Activated CD8-positive, alpha-beta memory T cell treated with anti-CD3 and anti-CD28 coated beads for 24 hours (primary cell): Measurements from ENCODE around the gene BLM.
"Not testable (repeated sequence)": the region's sequence is repeated elsewhere in the genome, so short reads cannot be mapped to it uniquely, and the experiment has no call there.

ENCODE experiments used
- DNase-seq: peaks from one replicate; pipeline ENCODE4 v3.0.0-alpha.2; 2020

The BLM gene

DNA sequence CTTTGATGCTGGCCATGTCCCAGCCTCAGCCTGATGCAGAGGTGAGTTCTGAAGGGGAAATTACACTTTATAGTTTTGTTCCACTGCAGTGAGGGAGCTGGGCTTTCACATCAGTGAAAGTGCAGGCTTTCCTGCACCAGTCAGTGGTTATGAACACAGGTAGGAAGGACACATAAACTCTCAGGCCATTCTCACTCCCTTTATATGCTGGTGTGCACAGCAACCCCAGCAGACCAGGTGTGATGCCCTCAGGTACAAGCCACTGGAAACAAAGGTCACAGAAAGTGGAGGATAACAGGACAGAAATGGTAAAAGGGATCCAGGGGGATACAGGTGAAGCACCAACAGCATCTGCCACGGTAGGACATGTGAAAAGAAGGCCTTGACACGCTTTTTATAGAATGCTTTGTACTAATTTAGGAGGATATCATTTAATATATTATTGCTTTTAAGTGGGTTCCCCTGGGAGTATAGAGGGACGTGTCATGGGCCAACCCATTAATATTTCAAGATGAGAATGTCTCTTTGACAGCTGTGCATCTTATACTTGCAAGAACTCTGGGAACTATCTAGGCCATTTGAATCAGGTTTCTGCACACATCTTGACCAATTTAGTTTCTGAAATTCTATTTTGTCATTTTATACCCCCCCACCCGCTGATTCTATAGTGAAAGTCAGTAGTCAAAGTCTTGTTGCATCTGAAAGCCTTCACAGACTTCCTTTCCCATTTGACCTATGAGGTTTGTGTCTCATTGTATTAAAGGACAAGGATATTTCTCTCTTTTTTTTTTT lies 25.0 kb upstream of the BLM start:
- DNase-seq = no peak

DNA sequence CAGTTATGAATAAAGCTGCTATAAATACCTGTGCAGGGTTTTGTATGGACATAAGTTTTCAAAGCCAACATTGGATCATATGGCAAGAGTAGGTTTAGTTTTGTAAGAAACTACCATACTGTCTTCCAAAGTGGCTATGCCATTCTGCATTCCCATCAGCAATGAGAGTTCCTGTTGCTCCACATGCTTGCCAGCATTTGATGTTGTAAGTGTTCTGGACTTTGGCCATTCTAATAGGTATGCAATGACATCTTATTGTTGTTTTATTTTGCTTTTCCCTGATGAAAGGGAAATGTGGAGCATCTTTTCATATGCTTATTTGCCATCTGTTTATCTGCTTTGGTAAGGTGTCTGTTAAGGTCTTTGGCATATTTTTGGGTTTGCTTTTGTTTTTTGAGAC lies 22.2 kb upstream of the BLM start:
- DNase-seq = no peak

DNA sequence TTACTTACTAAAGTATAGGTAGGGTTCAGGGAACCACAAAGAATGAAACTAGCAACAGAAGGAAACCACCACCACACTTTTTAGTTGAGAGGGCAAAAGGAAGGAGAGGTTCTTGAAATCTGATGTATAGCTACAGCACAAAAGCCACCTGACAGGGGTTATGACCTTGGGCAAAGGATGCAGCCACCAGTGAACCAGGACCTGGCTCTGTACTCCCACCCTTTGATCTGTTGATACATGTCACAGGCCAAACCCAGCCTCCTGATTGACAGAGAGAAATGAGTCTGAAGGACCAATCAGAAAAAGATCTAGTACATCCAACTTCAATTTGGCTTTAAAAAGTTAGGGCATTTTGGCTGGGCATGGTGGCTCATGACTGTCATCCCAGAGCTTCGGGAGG lies 20.0 kb upstream of the BLM start:
- DNase-seq = no peak

DNA sequence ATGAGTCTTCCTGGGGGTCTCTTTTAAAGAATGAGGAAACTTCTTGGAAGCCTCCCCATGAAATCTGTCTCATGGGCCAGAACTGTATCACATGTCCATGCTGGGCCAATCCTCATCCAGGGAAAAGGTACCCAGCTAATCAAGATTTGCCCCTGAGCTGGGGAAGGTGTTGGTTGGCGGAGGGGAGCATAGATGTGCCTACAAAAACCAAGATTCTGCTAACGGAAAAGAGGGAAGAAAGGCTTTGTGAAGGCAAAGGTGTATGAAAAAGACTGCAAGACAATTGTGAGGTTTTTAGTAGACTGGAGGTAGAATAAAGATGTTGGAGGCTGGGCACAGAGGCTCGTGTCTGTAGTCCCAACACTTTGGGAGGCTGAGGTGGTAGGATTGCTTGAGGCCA lies 18.5 kb upstream of the BLM start:
- DNase-seq = no peak

DNA sequence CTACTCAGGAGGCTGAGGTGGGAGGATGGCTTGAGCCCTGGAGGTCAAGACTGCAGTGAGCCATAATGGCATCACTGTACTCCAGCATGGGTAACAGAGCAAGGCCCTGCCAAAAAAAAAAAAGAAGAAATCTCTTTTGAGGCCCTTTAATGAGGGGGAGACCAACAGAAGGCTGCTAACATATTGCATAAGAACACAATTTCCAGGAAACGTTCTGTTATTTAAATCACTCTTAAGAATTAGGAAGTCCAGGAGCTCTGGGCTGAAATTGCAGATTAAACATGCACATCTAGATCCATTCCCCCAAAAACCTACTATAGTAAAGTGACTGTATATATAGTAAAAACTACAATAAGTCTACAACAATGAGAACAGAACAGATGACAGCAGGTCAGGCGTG lies 16.1 kb upstream of the BLM start:
- no peak for DNase-seq

DNA sequence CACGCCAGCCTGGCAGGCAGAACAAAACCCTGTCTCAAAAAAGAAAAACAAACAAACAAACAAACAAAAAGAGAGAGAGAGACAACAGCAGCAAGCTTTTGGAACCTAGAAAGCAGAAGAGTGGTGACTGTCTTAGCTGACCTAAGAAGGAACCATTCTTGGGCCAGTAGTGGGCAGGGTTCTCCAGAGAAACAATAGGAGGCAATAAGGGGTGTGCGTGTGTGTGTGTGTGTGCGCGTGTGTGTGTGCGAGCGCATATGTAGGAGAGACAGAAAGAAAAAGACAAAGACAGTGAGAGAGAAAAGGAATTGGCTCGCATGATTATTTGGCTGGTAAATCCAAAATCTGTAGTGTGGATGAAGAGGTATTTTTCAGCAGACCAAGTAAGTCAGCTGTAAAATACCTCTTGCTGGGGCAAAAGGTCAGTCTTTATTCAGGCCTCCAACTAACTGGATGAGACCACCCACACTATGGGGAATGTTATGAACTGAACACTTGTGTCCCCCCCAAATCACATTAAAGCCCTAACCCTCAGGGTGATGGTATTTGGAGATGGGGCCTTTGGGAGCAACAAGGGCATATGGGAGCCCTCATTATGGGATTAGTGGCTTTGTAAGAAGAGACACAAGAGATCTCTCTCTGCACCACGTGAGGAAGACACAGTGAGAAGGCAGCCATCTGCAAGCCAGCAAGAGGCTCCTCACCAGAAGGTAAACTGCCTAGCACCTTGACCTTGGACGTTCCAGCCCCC lies 15.1 kb upstream of the BLM start:
- no peak for DNase-seq

DNA sequence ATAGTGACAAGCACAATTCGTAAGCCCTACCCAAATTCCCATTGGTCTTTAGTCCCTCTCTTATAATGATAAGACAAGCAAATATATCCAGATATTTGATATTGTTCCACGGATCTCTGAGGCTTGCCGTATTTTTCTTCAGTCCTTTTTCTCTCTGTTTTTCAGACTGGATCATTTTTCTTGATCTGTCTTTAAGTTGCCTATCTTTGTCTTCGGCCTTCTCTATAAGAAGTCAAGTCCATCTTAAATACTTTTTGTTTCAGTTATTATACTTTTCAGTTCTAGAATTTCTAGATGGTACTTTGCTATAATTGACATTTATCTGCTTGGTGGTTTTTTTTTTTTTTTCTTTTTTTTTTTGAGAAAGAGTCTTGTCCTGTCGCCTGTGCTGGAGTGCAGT lies 13.7 kb upstream of the BLM start:
- no peak for DNase-seq

DNA sequence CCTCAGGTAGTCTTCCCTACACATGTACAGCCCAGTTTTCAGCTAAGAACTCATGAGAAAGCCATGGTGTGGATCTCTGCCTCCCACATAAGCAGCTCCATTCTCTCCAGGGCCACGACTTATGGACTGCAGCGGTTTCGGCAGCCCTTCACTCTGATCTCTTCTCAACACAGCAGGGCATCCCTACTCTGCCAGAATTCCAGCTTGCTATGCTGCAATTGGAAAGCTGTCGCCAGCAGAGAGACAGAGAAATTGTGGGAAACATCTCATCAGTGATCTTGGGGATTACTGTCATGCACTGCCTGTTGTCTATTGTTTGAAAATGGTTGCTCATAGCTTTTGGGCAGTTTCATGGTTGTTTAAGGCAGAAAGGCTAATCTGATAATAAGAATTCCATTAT lies 11.9 kb upstream of the BLM start:
- no peak for DNase-seq

DNA sequence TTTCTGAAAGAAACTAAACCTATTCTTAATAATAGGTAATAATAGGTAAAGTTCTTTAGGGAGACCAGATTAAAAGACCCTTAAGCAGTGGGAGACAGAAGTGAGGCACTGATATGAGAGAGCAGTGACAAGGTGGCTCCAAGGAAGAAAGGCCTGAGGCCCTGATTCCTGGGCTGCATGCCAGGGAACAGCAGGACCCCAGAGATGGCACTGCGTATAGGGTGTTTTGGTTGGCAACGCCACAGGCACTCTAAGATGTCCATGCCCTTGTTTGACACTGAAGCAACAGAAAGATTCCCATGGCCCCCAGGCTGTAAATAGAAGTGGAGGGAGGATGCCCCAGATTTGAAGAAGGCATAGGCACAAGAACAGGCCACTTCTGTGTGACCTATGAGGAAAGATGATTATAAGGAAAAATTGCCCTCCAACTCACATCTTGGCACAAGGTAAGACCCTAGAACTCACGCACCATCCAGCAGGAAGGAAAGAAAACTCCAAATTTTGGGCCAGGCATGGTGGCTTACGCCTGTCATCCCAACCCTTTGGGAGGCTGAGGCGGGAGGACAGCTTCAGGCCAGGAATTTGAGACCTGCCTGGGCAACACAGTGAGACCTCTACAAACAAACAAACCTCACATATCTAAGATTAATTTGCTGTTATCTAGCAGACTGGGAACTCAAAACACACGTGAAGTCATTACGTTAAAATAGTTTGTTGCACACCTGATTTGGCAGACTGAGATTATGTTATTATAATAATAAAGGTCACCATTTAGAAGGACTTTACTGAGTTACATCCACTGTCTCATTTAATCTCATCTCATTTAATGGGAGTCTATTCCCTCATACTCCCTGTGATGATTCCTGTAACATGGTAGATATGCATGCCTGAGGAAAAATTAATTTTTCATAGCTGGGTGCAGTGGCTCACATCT lies 10.5 kb upstream of the BLM start:
- DNase-seq = no peak

DNA sequence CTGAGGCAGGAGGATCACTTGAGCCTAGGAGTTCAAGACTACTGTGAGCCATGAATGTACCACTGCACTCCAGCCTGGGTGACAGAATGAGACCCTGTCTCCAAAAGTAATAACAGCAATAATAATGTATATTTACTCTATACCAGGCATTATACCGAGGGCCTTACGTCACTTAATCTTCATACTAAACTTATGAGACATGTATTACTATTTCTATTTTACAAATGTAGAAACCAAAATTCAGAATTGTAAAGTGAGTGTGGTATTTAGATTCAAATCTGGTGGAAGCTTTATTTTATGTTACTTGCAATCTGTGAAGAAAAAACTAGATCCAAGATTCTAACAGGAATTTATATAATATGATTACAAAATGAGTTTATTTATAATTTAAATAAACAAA lies 9.7 kb upstream of the BLM start:
- no peak for DNase-seq

DNA sequence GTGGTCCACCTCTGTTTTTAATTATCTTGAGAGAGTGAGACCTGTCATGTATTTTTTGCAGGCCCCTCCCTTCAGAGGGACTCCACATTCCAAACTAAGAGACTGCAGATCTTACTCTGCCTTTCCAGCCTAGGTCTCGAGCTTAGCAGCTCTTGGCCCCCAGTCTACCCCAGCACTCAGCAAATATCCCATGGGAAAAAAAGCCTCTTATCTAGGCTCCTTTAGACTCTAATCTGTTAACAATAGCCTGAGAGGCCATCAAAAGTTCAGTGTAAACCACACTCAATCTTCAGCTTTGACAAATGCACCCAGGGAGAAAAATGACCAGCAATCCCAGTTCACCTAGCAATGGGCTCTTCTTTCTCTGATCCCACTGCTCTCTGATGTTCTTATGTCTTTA lies 8.6 kb upstream of the BLM start:
- DNase-seq = no peak

DNA sequence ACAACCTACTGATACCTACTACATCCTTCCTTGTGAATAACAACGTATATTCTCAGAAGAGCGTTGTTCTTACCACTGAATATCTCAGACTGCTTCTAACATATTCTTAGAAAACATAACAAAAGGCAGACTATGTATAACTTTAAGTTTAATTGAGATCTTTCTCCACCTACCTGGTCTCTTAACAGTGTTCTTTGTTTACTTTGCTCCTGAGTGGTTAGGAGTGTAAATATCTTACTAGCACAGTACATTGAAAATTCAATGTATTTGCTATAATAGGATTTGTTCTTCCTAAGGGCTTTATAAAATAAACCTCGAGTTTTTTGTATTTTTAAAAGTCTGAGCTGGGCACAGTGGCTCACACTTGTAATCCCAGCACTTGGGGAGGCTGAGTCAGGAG lies 7.9 kb upstream of the BLM start:
- DNase-seq = no peak

DNA sequence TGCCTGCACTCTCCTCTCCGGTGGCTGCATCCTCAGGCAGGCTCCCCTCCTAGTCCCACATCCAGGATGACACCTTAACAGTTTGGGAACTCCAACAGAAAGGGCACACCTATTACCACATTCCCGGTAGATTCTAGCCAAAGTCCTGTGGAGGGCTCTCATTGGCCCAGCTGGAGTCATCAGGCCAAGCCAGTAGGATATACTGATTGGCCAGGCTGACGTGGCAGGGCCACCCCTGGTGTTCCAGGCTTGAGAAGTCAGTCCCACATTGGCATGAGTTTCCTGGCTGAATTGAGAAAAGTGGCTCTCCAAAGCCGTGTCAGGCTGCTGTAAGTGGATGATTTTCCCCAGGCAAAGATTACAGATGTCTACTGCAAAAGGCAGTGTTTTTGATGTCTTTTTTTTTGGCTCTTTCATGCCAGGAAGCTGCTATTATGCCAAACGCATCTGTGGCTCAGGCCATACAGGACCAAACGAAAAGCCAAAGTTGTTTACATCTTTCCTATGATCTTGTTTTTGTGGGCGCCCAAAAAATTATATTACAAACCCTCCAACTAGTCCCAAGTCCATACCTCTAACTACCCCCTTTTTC lies 6.6 kb upstream of the BLM start:
- DNase-seq = no peak

DNA sequence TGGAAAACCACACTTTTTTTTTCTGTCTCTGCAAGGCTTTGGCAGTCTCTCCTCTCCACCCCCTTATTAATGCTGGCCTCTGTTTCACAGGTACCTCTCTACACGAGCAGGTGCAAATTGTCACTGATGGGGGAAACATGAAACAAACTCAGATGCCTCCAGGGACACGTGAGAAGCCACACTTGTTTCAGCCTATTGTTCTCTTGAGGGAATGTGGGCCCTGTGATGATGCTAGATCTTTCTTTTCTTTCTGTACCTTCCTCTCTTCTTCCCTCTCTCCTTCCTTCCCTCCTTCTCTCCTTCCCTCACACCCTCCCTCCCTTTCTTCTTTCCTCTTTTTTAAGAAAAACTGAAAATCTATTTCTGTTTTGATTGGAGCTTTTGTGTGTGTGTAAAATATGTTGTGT lies 5.7 kb upstream of the BLM start:
- DNase-seq = no peak

DNA sequence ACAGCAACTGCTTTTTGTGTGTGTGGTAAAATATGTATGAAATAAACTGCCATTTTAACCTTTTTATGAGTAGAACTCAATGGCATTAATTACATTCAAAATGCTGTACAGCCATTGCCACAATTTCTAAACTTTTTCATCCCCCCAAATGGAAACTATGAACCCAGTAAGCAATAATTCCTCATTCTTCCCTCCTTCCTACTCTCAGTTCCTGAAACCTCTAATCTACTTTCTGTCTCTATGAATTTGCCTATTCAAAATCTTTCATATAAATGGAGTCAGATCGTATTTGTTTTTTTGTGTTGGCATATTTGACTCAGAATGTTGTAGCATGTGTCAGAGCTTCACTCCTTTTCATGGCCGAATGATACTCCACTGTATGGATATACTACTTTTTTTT lies 5.3 kb upstream of the BLM start:
- no peak for DNase-seq

DNA sequence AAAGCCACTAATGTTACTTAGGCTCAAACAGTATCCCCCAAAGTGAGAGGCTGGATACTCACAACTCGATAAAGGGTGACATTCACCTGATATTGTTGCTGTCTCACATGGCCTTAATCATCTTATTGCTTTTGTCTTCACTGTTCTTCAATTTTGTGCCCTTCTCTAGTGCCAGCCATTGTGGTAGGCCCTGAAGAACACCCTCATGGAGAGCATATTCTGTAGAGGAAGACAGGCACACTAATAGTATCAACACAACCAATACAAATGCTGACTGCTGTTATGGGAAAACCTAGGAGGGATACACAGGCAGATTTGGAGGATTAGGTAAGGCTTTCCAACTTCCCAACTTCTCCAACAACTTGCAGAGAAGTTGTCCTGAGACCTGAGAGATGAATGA lies 4.1 kb upstream of the BLM start:
- DNase-seq = no peak

DNA sequence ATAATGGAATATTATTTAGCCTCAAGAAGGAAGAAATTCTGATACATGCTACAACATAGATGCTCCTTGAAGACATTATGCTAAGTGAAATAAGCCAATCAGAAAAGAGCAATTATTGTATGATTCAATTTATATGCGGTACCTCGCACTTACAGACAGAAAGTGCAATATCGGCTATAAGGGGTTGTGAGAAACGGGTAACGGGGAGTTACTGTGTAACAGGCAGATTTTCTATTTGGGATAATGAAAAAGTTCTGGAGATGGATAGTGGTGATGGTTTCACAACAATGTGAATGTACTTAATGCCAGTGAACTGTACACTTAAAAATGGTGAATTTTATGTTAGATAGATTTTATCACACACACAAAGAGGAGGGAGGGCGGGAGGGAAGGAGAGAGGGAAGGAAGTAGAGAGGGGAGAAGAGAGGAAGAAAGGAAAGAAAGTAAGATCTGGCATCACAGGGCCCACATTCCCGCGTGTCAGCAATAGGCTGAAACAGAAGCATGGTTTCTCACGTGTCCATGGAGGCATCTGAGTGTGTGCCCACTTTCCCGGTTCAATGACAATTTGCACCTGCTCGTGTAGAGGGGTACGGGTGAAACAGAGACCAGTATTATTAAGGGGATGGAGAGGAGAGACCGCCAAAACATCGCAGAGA lies 700 bp upstream of the BLM start:
- DNase-seq = no peak

DNA sequence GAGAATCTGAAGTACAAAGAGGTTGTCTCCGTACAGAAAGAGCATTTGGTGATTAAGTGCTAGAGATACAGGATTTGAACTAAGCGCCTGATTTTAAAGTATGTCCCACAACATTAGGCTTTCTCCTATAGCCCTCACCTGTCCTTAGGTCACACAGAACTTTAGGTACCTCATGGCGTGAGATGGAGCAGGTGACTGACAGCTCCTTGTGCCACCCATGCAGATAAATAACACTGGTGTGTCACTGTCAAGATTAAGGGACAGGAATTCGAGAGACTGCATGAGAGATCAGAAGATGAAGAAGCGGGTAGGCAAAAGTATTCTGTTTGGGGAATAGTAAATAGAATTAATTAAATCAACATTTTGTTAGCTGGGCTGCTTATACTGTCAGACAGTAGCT lies 1.1 kb downstream of the BLM start:
- no peak for DNase-seq

DNA sequence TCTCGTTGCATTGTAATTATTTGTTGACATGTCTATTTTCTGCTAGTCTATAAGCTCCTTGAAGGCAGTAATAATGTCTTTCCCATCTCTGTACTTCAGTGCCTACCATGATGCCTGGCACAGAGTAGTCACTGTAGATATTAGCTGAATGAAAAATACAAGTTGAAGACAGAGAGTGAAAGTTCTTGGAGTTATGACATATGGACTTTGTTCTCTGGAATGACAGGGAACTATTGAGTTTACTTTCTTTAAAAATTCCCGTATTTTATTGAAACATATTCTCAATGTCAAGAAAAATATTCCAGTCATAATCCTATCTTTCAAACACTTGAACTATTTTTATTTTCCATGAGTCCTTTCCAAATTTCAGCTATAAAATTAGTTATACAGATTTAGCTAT lies 3.0 kb downstream of the BLM start:
- no peak for DNase-seq

DNA sequence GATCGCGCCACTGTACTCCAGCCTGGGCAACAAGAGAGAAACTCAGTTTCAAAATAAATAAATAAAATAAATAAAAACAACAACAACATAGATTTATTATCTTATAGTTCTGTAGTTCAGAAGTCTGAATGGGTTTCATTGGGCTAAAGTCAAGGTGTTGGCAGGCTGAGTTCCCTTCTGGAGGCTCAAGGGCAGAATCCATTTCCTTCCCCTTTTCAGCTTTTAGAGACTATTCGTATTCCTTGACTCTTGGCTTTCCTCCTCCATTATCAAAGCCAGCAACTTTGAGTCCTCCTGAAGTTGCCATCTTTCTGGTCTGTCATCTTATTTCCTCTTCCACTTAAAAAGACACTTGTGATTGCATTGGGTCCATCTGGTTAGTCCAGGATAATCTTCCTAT lies 12.1 kb downstream of the BLM start:
- DNase-seq = no peak

DNA sequence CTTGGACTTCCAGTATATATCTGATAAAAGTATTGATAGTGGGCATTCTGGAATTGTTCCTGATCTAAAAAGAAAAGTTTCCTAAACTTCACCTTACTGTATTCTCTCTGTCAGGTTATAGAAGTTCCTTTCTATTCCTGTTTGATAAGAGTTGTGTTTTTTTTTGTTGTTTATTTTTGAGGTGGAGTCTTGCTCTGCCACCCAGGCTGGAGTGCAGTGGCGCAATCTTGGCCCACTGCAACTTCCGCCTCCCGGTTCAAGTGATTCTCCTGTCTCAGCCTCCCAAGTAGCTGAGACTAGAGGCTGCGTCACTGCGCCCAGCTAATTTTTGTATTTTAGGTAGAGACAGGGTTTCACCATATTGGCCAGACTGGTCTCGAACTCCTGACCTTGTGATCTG lies 13.1 kb downstream of the BLM start:
- no peak for DNase-seq

DNA sequence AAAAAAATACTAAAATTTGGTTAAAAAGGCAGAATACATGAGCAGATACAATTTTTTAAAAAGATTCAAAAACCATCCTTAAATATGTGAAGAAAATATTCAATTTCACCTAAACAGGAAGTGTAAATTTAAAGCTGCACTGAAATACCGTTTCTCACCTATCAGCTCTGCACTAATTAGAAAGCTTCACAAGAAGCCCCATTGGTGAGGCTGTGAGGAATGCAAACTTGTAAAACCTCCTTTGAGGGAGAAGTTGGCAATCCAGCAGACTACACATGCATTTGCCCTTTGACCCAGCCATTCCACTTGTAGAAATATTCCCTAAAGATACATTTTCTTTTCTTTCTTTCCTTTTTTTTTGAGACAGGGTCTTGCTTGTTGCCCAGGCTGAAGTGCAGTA lies 18.8 kb downstream of the BLM start:
- DNase-seq = no peak

DNA sequence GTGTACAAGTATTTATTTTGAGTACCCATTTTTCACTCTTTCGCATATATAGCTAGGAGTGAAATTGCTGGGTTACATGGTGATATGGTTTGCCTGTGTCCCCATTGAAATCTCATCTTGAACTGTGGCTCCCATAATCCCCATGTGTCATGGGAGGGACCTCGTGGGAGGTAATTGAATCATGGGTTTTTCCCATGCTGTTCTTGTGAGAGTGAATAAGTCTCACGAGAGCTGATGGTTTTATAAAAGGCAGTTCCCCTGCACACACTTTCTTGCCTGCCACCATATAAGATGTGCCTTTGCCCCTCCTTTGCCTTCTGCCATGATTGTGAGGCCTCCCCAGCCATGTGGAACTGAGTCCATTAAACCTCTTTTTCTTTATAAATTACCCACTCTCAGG lies 23.4 kb downstream of the BLM start:
- not testable (repeated sequence) for DNase-seq
